Stomach (tissue), 9 donors: ENCODE data around the gene SOX14. TPM values are rescaled to one million over a fixed set of nuclear protein-coding genes. Genes with fewer than 3 reads are reported as not detected.

ENCODE experiments used
- DNase-seq, 2 donors: peaks; one replicate each; pipeline versions ENCODE4 v3.0.0 to v3.0.0-alpha.2; 2013 to 2019
- H3K27ac ChIP-seq, 5 donors: fragments of 200-600 bp in 4 of 5; sonication (generic) in 4 of 5; one replicate each; pipeline ENCODE4 v1.5.1; 2013 to 2019; ENCODE audit warnings: mild to moderate bottlenecking in 1 of 5, moderate library complexity in 1 of 5
- H3K27me3 ChIP-seq, 3 donors: fragments of 200-600 bp; sonication (generic); one replicate each; pipeline ENCODE4 v1.5.1; 2017 to 2019; ENCODE audit warnings: mixed run types in 1 of 3
- H3K36me3 ChIP-seq, 4 donors: fragments of 200-600 bp; sonication (generic); 1 replicate in 3 of 4; 2 replicates in 1 of 4; pipeline ENCODE4 v1.5.1; 2016 to 2019
- H3K4me1 ChIP-seq, 4 donors: fragments of 200-600 bp; sonication (generic); one replicate each; pipeline ENCODE4 v1.5.1; 2016 to 2019
- H3K4me3 ChIP-seq, 4 donors: fragments of 200-600 bp; sonication (generic) in 3 of 4; one replicate each; pipeline ENCODE4 v1.5.1; 2016 to 2019; ENCODE audit warnings: mild to moderate bottlenecking in 1 of 4
- H3K9me3 ChIP-seq, 4 donors: fragments of 200-600 bp; sonication (generic); one replicate each; pipeline ENCODE4 v1.5.1; 2016 to 2019
- CTCF ChIP-seq, 7 experiments: fragments of 450-650 bp in 4 of 7; fragments of 200-600 bp in 3 of 7; sonication (generic) in 3 of 7; IDR thresholded peaks; one replicate each; pipeline ENCODE4 v1.5.1; 2016 to 2019; ENCODE audit warnings: antibody characterized with exemption in 7 of 7, control low read depth in 2 of 7, mild to moderate bottlenecking in 1 of 7
- EP300 ChIP-seq: sonication (generic); formaldehyde crosslinking; IDR thresholded peaks from one replicate; pipeline ENCODE4 v1.6.1; 2017; ENCODE audit warnings: antibody characterized with exemption
- POLR2A ChIP-seq, 4 donors: fragments of 450-650 bp; IDR thresholded peaks; one replicate each; pipeline ENCODE4 v1.6.1; 2016; ENCODE audit warnings: antibody characterized with exemption in 4 of 4, control low read depth in 2 of 4, mild to moderate bottlenecking in 1 of 4, moderate library complexity in 1 of 4
- POLR2AphosphoS5 ChIP-seq, 3 donors: sonication (generic); formaldehyde crosslinking; IDR thresholded peaks; one replicate each; pipeline ENCODE4 v1.6.1; 2016; ENCODE audit warnings: antibody characterized with exemption in 3 of 3
- WGBS, 5 donors: extraction: QIAGEN DNeasy Blood & Tissue Kit in 3 of 5; methylation state at CpG; one replicate each; pipeline versions ENCODE4 v1.1.5 to v1.1.7; 2013 to 2018; 5-methylcytosine and 5-hydroxymethylcytosine counted together
- intact Hi-C: fragments of 100-400 bp; cut with DNase I; formaldehyde crosslinking; loops from one replicate; pipeline ENCODE4 v1.15.1; 2023; ENCODE audit warnings: low total_unique reads
- polyA plus RNA-seq, 3 donors: library from polyadenylated mRNA; stranded (reverse); fragments of 200-250 nt; gene quantifications; one replicate each; pipeline ENCODE4 v1.2.3, GENCODE V29; 2013
- total RNA-seq, 5 donors: library from RNA; depleted of rRNA; stranded (reverse); fragments of >200 nt; gene quantifications; one replicate each; pipeline versions ENCODE4 v1.1.0 to v1.2.3, GENCODE V29; 2014 to 2016
- donor health status: healthy with polysubstance abuse.
- donor health status: Bipolar disorder and iron deficiency.
- donor health status: healthy.

SOX14 gene
- total and polyA plus RNA-seq, 8 donors, result not detected

GRCh38 chr3:137787529-137787928, 23.4 kb downstream of the SOX14 start:
- 66 to 74% (median 68%) methylated on average over 6 of the region's 6 CpGs for WGBS, 5 donors
- Histone ChIP-seq H3K9me3 (no peaks in the 10 kb centered on the region), H3K27me3 (peaks cover 0 to 21% (median 0%) of the 10 kb centered on the region in 3 donors), H3K4me1 (no peaks in the 10 kb centered on the region), H3K4me3 (no peak overlapping the region), H3K27ac (no peak overlapping the region), H3K36me3 (no peaks in the 10 kb centered on the region)
- no peak for DNase-seq
- intact Hi-C loops, result no loop called here
- no peak for TF ChIP-seq EP300
- no peak for TF ChIP-seq POLR2A (IDR thresholded peaks at IDR 0.05)
- TF ChIP-seq CTCF (IDR thresholded peaks at IDR 0.05), result no peak
- TF ChIP-seq POLR2AphosphoS5 (IDR thresholded peaks at IDR 0.05), result no peak

- intact Hi-C loops, result no loop called here
- TF ChIP-seq POLR2AphosphoS5 (IDR thresholded peaks at IDR 0.05), result no peak
- TF ChIP-seq POLR2A (IDR thresholded peaks at IDR 0.05), result no peak
- no peak for TF ChIP-seq CTCF (IDR thresholded peaks at IDR 0.05)
- no peak for TF ChIP-seq EP300
- 65 to 79% (median 73%) methylated on average over 5 of the region's 5 CpGs for WGBS, 5 donors
Observed at GRCh38 chr3:137789236-137789635, 25.1 kb downstream of the SOX14 start.

GRCh38 chr3:137792626-137793271, 28.6 kb downstream of the SOX14 start:
- DNase-seq, result peak in 1 of 2 donors; percentile 54
- no peak overlapping the region for H3K27ac ChIP-seq
- H3K4me1 ChIP-seq, result no peaks in the 10 kb centered on the region
- peaks cover 0 to 9% (median 3%) of the 10 kb centered on the region in 3 donors for H3K27me3 ChIP-seq
- TF ChIP-seq POLR2AphosphoS5 (IDR thresholded peaks at IDR 0.05) (no peak), CTCF (IDR thresholded peaks at IDR 0.05) (peak in 3 of 7 experiments; percentile 21 to 38 (median 33))
- no peaks in the 10 kb centered on the region for H3K9me3 ChIP-seq
- 1 to 4% (median 3%) methylated on average over 3 of the region's 3 CpGs for WGBS, 5 donors
- no peak overlapping the region for H3K4me3 ChIP-seq
- intact Hi-C loops, result no loop called here
- no peaks in the 10 kb centered on the region for H3K36me3 ChIP-seq

More at GRCh38 chr3:137789236-137789635, 25.1 kb downstream of the SOX14 start:
- Histone ChIP-seq H3K4me1 (no peaks in the 10 kb centered on the region), H3K27ac (no peak overlapping the region), H3K9me3 (no peaks in the 10 kb centered on the region), H3K4me3 (no peak overlapping the region), H3K27me3 (peaks cover 0 to 12% (median 0%) of the 10 kb centered on the region in 3 donors), H3K36me3 (no peaks in the 10 kb centered on the region)
- no peak for DNase-seq

- TF ChIP-seq EP300 (no peak), CTCF (IDR thresholded peaks at IDR 0.05) (no peak), POLR2AphosphoS5 (IDR thresholded peaks at IDR 0.05) (no peak), POLR2A (IDR thresholded peaks at IDR 0.05) (no peak)
- Histone ChIP-seq H3K4me1 (no peaks in the 10 kb centered on the region), H3K36me3 (no peaks in the 10 kb centered on the region), H3K27ac (no peak overlapping the region), H3K4me3 (no peak overlapping the region), H3K9me3 (no peaks in the 10 kb centered on the region), H3K27me3 (peaks cover 0 to 9% (median 3%) of the 10 kb centered on the region in 3 donors)
- intact Hi-C loops, result no loop called here
- 70 to 92% (median 78%) methylated on average over 3 of the region's 3 CpGs for WGBS, 5 donors
- no peak for DNase-seq
Observed at GRCh38 chr3:137796993-137797392, 32.9 kb downstream of the SOX14 start.
